Stimulated activated CD8-positive, alpha-beta memory T cell treated with anti-CD3 and anti-CD28 coated beads, Interleukin-15, amount 100 ng/mL, for 48 hours (primary cell): Measurements from ENCODE around the gene FERD3L.

Experiments used
- DNase-seq, 2 donors: peaks; one replicate each; pipeline ENCODE4 v3.0.0-alpha.2; 2020; ENCODE audit warnings: low read depth in 2 of 2

The FERD3L gene

GRCh38 chr7:19117091-19117869 lies 27.9 kb downstream of the FERD3L start, which contains the start of gene TWIST1:
Gene TWIST1, minus strand, starts transcription at chr7:19117636. Its CDS starts 315 bp downstream, at chr7:19117321.
- no peak for DNase-seq

DNA sequence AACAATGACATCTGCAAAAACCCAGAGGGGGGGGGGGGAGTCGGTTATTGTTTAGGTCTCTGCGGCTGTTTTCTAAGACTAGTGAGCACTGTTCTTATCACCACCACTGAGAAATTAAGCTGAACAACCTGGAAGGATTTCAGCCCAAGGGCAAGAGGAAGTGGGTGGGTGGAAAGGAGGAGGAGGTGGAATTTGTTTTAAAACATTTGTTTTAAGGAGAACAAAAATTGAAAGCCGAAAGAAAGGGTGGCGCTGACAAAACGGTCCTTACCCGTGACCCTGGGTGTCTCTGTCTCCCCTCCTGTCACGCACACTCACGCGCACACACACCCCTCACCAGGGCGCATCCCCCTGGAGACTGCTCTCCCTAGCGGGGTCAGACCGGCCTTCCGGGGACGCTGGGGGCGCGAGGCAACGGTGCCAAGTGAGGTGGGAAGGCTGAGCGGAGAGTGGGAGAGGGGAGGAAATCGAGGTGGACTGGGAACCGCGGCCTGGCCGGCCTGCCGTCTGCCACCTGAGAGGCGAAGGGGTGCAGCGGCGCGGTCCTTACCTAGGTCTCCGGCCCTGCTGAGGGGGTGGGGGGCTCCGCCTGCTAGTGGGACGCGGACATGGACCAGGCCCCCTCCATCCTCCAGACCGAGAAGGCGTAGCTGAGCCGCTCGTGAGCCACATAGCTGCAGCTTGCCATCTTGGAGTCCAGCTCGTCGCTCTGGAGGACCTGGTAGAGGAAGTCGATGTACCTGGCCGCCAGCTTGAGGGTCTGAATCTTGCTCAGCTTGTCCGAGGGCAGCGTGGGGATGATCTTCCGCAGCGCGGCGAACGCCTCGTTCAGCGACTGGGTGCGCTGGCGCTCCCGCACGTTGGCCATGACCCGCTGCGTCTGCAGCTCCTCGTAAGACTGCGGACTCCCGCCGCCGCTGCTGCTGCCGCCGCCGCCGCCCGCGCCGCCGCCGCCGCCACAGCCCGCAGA lies 28.8 kb downstream of the FERD3L start:
- DNase-seq, result no peak

GRCh38 chr7:19114551-19114855 lies 30.7 kb downstream of the FERD3L start:
- DNase-seq, result no peak

GRCh38 chr7:19113855-19114550 lies 31.2 kb downstream of the FERD3L start:
- DNase-seq, result no peak

DNA sequence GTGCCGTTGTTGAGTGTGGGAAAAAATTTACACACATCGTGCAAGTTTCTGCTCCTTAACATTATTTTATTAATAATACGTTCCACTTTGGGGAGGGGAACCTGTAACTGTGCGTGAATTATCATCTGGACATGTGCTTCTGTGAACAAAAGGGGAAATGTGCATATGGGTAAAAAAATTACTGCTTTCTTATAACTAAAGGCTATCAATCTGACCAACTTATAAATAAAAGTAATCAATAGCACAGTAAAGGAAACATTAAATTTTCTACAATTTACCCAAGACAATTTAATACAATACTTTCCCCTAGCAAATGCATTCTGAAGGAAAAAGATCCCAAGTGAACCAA lies 32.2 kb downstream of the FERD3L start:
- DNase-seq, result no peak

DNA sequence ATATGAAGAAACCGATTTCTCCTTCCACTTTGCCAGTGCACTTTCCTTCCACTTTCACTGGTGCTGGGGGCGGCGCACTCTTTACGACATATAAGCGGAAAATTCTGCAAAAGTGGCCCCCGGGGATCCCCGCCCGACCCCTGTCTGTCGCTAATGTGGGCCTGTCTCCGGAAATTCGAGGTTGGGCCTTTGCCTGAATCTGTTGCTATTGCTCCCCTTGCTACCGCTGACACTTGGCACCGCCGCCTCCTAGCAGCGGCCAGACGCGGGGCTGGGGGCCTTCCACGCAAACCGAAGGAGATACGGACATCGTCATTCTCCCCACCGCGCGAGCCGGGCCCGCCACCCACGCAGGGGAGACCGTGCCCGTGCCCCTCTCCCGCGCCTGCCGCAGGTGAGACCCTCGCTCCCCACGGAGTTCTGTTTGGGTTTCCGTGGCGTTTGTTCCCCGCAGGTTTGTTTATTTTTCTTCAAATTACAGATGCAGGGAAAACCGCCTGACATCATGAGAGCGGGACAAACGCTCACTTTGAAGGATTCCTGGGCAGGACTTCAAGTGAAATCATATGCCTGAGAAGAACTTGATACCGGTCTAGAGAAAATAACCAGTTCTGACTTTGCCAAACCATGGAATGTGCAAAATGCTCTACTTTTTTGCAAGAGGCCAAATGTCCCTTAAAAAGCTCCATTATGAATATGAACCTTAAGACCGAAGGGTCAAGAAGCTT lies 32.8 kb downstream of the FERD3L start:
- DNase-seq, result no peak

- DNase-seq, result no peak
Observed at GRCh38 chr7:19111474-19112273, 33.5 kb downstream of the FERD3L start.

- DNase-seq, result no peak
Observed at GRCh38 chr7:19110776-19111175, 34.4 kb downstream of the FERD3L start.

- no peak for DNase-seq
Observed at GRCh38 chr7:19110026-19110730, 35.0 kb downstream of the FERD3L start.

- DNase-seq, result no peak
Observed at GRCh38 chr7:19109000-19109946, 35.9 kb downstream of the FERD3L start.

DNA sequence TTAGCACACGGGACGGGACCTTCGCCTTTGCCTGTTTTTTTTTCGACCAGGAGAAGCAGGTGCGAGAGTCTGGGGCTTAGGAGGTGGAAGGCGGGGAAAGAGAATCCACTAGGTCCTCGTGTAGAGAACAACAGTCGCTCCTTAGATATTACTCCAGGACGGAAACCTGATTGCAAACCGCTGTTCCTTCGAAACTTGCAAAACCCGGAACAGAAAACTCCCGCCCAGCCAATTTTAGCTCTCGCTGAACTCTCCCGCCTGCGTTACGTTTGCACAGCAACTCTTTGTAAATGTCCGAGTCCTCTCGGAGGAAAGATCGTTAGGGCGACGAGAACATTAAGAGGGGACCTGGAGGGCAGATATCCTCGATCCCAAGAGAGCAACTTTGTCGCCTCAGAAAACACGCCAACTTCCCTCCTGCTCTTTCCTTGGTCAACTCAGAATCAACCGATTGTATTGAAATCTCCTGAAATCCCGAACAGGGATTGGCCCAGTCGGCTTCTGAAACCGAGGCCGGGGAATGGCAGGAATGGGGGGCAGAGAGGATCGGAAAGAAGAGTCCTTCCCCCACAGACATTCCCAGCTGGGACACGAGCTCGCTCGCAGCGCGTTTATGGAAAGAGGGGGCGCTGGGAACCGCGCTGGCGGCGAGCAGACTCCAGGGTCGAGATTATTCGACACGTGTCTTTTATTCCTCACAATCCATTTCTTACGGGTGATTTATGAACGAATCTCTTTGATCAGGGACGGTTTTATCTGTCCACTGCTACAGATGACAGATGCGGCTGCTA lies 37.7 kb downstream of the FERD3L start:
- no peak for DNase-seq

DNA sequence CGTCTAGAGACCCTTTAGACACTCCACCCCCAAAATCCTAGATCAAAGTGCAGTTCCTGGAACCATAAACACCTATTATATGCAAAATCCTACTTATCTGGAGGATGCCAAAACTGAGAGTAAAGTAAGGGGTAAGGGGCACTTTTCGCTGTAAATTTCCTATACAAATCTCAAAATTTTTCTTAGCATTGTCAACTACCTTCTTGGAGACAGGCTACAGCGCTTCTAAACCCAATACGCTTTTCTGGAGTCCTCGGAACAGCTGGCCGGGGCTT lies 38.2 kb downstream of the FERD3L start:
- DNase-seq, result no peak

DNA sequence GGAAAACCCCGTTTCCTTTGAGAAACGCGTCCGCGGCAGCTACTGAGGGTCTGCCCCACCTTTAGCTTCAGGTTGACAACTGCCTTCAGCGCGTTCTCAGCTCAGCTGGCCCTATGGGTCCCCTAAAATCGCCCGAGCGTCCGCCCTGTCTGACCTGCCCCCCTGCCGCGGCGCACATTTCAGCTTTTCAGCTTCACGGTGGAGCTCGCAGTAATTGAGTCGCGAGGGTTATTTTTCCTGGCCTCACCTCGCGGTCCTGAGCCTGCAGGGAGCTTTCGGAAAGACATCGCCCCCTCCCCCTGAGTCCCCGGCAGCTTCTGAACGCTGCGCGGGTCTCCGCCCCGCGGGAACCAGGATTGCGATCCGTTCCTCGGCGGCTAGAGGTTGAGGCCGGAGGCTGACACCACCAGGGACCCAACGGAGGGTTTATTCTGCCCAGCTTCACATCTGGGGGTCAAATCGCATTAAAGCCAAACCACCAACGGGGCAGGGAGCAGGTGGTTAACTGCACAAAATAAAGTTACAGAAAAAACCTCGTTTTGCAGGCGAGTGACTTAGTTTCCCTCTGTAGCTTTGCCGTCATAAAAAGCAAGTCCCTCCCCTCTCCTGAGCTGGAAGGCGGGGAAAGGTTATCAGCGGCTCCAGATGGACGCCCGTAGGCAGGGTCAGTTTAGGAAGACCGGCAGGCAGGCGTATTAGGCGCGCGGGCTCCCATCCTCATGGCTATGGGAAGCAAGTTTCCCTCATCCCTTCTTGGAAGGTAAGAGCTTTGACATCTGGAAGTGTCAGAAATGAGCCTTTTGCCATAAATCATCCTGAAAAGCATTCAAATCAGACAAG lies 38.8 kb downstream of the FERD3L start:
- DNase-seq, result no peak

- DNase-seq, result no peak
Observed at GRCh38 chr7:19105546-19105945, 39.7 kb downstream of the FERD3L start.

GRCh38 chr7:19104811-19105210 lies 40.4 kb downstream of the FERD3L start:
- DNase-seq, result no peak

DNA sequence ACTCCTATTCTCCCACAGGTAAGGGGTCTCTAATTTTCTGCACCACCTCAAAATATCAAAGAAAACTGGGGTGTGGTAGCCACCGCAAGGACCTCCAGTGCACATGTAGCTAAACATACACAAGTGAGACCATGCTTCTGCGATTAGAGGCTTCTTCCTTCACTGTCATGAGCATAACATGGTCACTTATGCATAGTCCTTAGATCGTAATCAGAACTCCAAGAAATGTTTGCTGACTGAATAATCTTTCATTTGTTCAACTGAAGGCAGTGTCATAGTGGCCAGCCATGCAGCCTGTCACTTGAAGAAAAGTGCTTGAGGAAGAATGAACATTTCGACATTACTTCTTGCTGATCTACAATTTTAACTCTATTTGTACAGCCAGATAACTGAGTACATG lies 42.3 kb downstream of the FERD3L start:
- no peak for DNase-seq

GRCh38 chr7:19101909-19102308 lies 43.3 kb downstream of the FERD3L start:
- no peak for DNase-seq

GRCh38 chr7:19101472-19101871 lies 43.7 kb downstream of the FERD3L start:
- no peak for DNase-seq
